Adrenal gland (tissue), 12 donors: ENCODE measurements around the gene CDK14. TPM values are rescaled to one million over a fixed set of nuclear protein-coding genes. Genes with fewer than 3 reads are reported as not detected.

Experiments
- DNase-seq, 7 donors: peaks; one replicate each; pipeline ENCODE4 v3.0.0-alpha.2; 2019 to 2020
- H3K27ac ChIP-seq, 5 donors: fragments of 200-600 bp; sonication (generic) in 4 of 5; 1 replicate in 3 of 5; 2 replicates in 2 of 5; pipeline versions ENCODE4 v1.5.1 to v1.8.0; 2016 to 2020; ENCODE audit warnings: mild to moderate bottlenecking in 1 of 5
- H3K27me3 ChIP-seq: fragments of 200-600 bp; 2 replicates; pipeline ENCODE4 v1.8.0; 2021
- H3K36me3 ChIP-seq, 2 donors: fragments of 200-600 bp; replicated peaks in 1 of 2; 1 replicate in 1 of 2; 2 replicates in 1 of 2; pipeline versions ENCODE4 v1.5.1 to v1.8.0; 2018 to 2022
- H3K4me1 ChIP-seq, 2 donors: fragments of 200-600 bp; replicated peaks in 1 of 2; 1 replicate in 1 of 2; 2 replicates in 1 of 2; pipeline versions ENCODE4 v1.5.1 to v1.8.0; 2018 to 2021
- H3K4me3 ChIP-seq, 4 donors: fragments of 200-600 bp; sonication (generic) in 3 of 4; one replicate each; pipeline ENCODE4 v1.5.1; 2016 to 2018
- H3K9me3 ChIP-seq, 3 donors: fragments of 200-600 bp; sonication (generic) in 1 of 3; replicated peaks in 1 of 3; 1 replicate in 2 of 3; 2 replicates in 1 of 3; pipeline versions ENCODE4 v1.5.1 to v1.8.0; 2016 to 2021
- CTCF ChIP-seq, 6 experiments: fragments of 450-650 bp in 4 of 6; fragments of 200-600 bp in 2 of 6; sonication (generic) in 1 of 6; IDR thresholded peaks; 1 replicate in 5 of 6; 2 replicates in 1 of 6; pipeline versions ENCODE4 v1.5.1 to v1.8.0; 2016 to 2021; ENCODE audit warnings: antibody characterized with exemption in 6 of 6, mild to moderate bottlenecking in 2 of 6, moderate library complexity in 1 of 6
- POLR2A ChIP-seq, 2 donors: fragments of 450-650 bp; IDR thresholded peaks; one replicate each; pipeline ENCODE4 v1.6.1; 2017; ENCODE audit warnings: antibody characterized with exemption in 2 of 2, mild to moderate bottlenecking in 2 of 2, moderate library complexity in 1 of 2
- WGBS, 4 donors: extraction: QIAGEN DNeasy Blood & Tissue Kit in 2 of 4; methylation state at CpG; one replicate each; pipeline versions ENCODE4 v1.1.5 to v1.1.7; 2013 to 2017; 5-methylcytosine and 5-hydroxymethylcytosine counted together
- intact Hi-C, 2 donors: fragments of 100-400 bp; cut with DNase I; formaldehyde crosslinking; loops; one replicate each; pipeline versions ENCODE4 v1.14.1 to v1.15.0; 2022 to 2023
- polyA plus RNA-seq, 3 donors: library from polyadenylated mRNA; stranded (reverse); fragments of 200-250 nt in 2 of 3; fragments of 350-450 nt in 1 of 3; fragmentation: Illumina TruSeq in 1 of 3; extraction: RNeasy Lipid Tissue Mini Kit (QIAGEN cat#74804) in 1 of 3; gene quantifications; one replicate each; pipeline ENCODE4 v1.2.3, GENCODE V29; 2013 to 2014
- total RNA-seq, 9 donors: library from RNA; depleted of rRNA in 4 of 9; stranded (reverse); fragments of >200 nt in 4 of 9; fragments of 120-200 nt in 1 of 9; fragmentation: NEBNext Ultra II Directional in 1 of 9; extraction: Animal tissue kit (Norgen Biotek cat#: 25700) in 1 of 9; gene quantifications; one replicate each; pipeline versions ENCODE4 v1.1.0 to v1.2.4, GENCODE V29; 2013 to 2023
- donor health status: healthy with polysubstance abuse.
- donor health status: Bipolar disorder and iron deficiency.
- donor health status: DM: yes; HTN: yes; CAD: no.
- donor health status: DM: no; HTN: no; CAD: no.
- donor health status: DM: no; HTN: no; CAD: no.
- donor health status: DM: yes; HTN: yes; CAD: no.

Gene CDK14
- total and polyA plus RNA-seq, 12 donors, result 1.9 to 14.5 (median 7.6) TPM

GRCh38 chr7:91112902-91113341 is 516.8 kb downstream of the CDK14 start:
- Histone ChIP-seq H3K27me3 (no peaks in the 10 kb centered on the region), H3K9me3 (no peaks in the 10 kb centered on the region), H3K4me3 (no peak overlapping the region), H3K27ac (no peak overlapping the region), H3K4me1 (no peaks in the 10 kb centered on the region), H3K36me3 (no peaks in the 10 kb centered on the region)
- TF ChIP-seq POLR2A (IDR thresholded peaks at IDR 0.05) (no peak), CTCF (IDR thresholded peaks at IDR 0.05) (no peak)
- 58 to 88% (median 76%) methylated on average over 2 of the region's 2 CpGs for WGBS, 4 donors
- intact Hi-C loops, result no loop called here
- DNase-seq, result no peak

DNA sequence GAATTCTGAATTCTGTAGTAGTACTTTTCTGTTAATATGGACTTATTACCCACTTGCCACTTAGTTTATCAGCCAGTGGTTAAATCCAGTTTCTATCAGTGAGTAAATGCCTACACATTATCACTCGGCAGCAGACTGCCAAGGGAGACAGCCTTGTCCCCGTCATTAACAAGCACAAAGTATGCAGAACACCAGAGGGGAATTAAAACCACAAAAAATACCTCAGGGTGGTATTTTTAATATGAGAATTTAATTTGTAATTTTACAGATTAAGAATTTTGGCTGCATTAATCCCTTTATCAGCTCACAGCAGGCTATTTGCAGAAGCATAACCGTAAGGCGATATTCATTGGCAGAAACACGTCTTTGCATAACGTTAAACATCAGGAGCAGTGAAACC is 518.1 kb downstream of the CDK14 start:
- H3K4me3 ChIP-seq, result no peak overlapping the region
- 85 to 94% (median 88%) methylated on average over 6 of the region's 6 CpGs for WGBS, 4 donors
- no peak overlapping the region for H3K27ac ChIP-seq
- TF ChIP-seq CTCF (IDR thresholded peaks at IDR 0.05), result no peak
- TF ChIP-seq POLR2A (IDR thresholded peaks at IDR 0.05), result no peak
- intact Hi-C loops, result no loop called here
- DNase-seq, result no peak
- H3K36me3 ChIP-seq, result no peaks in the 10 kb centered on the region
- no peaks in the 10 kb centered on the region for H3K4me1 ChIP-seq
- no peaks in the 10 kb centered on the region for H3K27me3 ChIP-seq
- H3K9me3 ChIP-seq, result no peaks in the 10 kb centered on the region

DNA sequence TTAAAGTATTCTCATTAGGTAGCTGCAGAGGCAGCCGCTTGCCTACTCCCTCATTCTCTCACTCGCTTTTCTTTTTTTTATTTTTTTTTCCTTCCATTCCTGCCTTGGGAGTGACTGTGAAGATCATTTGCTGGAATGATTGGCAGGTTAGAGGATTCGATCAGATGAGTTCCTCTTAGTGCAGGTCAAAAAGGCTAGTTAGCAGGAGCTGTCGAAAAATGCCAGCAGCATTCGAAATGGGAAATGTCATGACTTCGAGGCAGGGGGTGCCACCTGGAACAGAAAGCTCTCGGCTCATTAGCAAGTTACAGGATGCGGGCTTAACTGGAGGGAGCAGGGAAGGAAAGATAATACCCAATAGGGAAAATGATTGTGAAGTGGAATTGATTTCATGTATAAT is 530.6 kb downstream of the CDK14 start:
- TF ChIP-seq CTCF (IDR thresholded peaks at IDR 0.05), result no peak
- TF ChIP-seq POLR2A (IDR thresholded peaks at IDR 0.05), result no peak
- no peaks in the 10 kb centered on the region for H3K36me3 ChIP-seq
- WGBS, 4 donors, result 72 to 78% (median 75%) methylated on average over 8 of the region's 8 CpGs
- DNase-seq, result no peak
- H3K27ac ChIP-seq, result no peak overlapping the region
- no peaks in the 10 kb centered on the region for H3K27me3 ChIP-seq
- intact Hi-C loops, result no loop called here
- H3K4me1 ChIP-seq, result no peaks in the 10 kb centered on the region
- no peaks in the 10 kb centered on the region for H3K9me3 ChIP-seq
- H3K4me3 ChIP-seq, result no peak overlapping the region

GRCh38 chr7:91127325-91127724 is 531.2 kb downstream of the CDK14 start:
- Histone ChIP-seq H3K4me3 (no peak overlapping the region), H3K4me1 (no peaks in the 10 kb centered on the region), H3K27me3 (no peaks in the 10 kb centered on the region), H3K27ac (no peak overlapping the region), H3K9me3 (no peaks in the 10 kb centered on the region), H3K36me3 (no peaks in the 10 kb centered on the region)
- TF ChIP-seq POLR2A (IDR thresholded peaks at IDR 0.05) (no peak), CTCF (IDR thresholded peaks at IDR 0.05) (no peak)
- intact Hi-C loops, result no loop called here
- DNase-seq, result no peak
- WGBS, 4 donors, result 82 to 92% (median 87%) methylated on average over 5 of the region's 5 CpGs
